Type B pancreatic cell (in vitro differentiated cells): Measurements from ENCODE around the gene SYT17. TPM values are rescaled to one million over a fixed set of nuclear protein-coding genes. Genes with fewer than 3 reads are reported as not detected.

Experiments
- DNase-seq: peaks from one replicate; pipeline ENCODE4 v3.0.0; 2021; ENCODE audit warnings: mixed read lengths; ENCODE audit not compliant: unreplicated experiment; ENCODE audit errors: extremely low spot score
- H3K27ac Mint-ChIP-seq: 2 replicates; pipeline ENCODE4 v1.8.0; 2021; ENCODE audit warnings: mild to moderate bottlenecking, mixed read lengths
- H3K27me3 Mint-ChIP-seq: 2 replicates; pipeline ENCODE4 v1.8.0; 2021; ENCODE audit warnings: mixed read lengths
- H3K36me3 Mint-ChIP-seq: 2 replicates; pipeline ENCODE4 v1.8.0; 2021; ENCODE audit warnings: mixed read lengths
- H3K4me1 Mint-ChIP-seq: one replicate; pipeline ENCODE4 v1.8.0; 2021; ENCODE audit warnings: mixed read lengths; ENCODE audit not compliant: unreplicated experiment
- H3K4me3 Mint-ChIP-seq: 2 replicates; pipeline ENCODE4 v1.8.0; 2021; ENCODE audit warnings: mild to moderate bottlenecking, mixed read lengths
- H3K9me3 Mint-ChIP-seq: 2 replicates; pipeline ENCODE4 v1.8.0; 2021; ENCODE audit warnings: mixed read lengths
- CTCF ChIP-seq: fragments of 200-600 bp; sonication (generic); conservative IDR thresholded peaks from 2 replicates; pipeline ENCODE4 v1.5.0; 2021; ENCODE audit warnings: antibody characterized with exemption, mild to moderate bottlenecking
- total RNA-seq: library from RNA; stranded (reverse); gene quantifications from 2 replicates; pipeline ENCODE4 v1.2.1, GENCODE V29; 2021; ENCODE audit warnings: low replicate concordance

Gene SYT17
- total RNA-seq, 1 donor from 2014 or later = 10.7 TPM

- peaks cover 11% of the 10 kb centered on the region for H3K27me3 Mint-ChIP-seq
- no peak overlapping the region for H3K27ac Mint-ChIP-seq
- no peak overlapping the region for H3K4me3 Mint-ChIP-seq
- no peaks in the 10 kb centered on the region for H3K4me1 Mint-ChIP-seq
- DNase-seq = no peak
- no peaks in the 10 kb centered on the region for H3K36me3 Mint-ChIP-seq
- TF ChIP-seq CTCF = no peak
- H3K9me3 Mint-ChIP-seq = no peaks in the 10 kb centered on the region
Measured at GRCh38 chr16:19301931-19302330, 133.9 kb downstream of the SYT17 start.

GRCh38 chr16:19304750-19305149 is 136.7 kb downstream of the SYT17 start:
- Mint-ChIP-seq H3K27ac (no peak overlapping the region), H3K27me3 (peaks cover 7% of the 10 kb centered on the region)

GRCh38 chr16:19305443-19305842 is 137.4 kb downstream of the SYT17 start:
- Mint-ChIP-seq H3K27me3 (peaks cover 7% of the 10 kb centered on the region), H3K4me1 (no peaks in the 10 kb centered on the region)

More at GRCh38 chr16:19304750-19305149, 136.7 kb downstream of the SYT17 start:
- Mint-ChIP-seq H3K9me3 (no peaks in the 10 kb centered on the region), H3K4me3 (no peak overlapping the region), H3K36me3 (no peaks in the 10 kb centered on the region), H3K4me1 (no peaks in the 10 kb centered on the region)
- DNase-seq = no peak
- no peak for TF ChIP-seq CTCF

GRCh38 chr16:19307587-19308241 is 139.7 kb downstream of the SYT17 start:
- Mint-ChIP-seq H3K4me3 (no peak overlapping the region), H3K27me3 (peaks cover 8% of the 10 kb centered on the region), H3K36me3 (no peaks in the 10 kb centered on the region), H3K4me1 (no peaks in the 10 kb centered on the region), H3K9me3 (no peaks in the 10 kb centered on the region), H3K27ac (no peak overlapping the region)
- TF ChIP-seq CTCF = no peak
- no peak for DNase-seq

More at GRCh38 chr16:19305443-19305842, 137.4 kb downstream of the SYT17 start:
- no peaks in the 10 kb centered on the region for H3K9me3 Mint-ChIP-seq
- no peak overlapping the region for H3K4me3 Mint-ChIP-seq
- no peak for DNase-seq
- H3K36me3 Mint-ChIP-seq = no peaks in the 10 kb centered on the region
- no peak overlapping the region for H3K27ac Mint-ChIP-seq
- no peak for TF ChIP-seq CTCF

- no peak for DNase-seq
- Mint-ChIP-seq H3K4me3 (no peak overlapping the region), H3K36me3 (no peaks in the 10 kb centered on the region), H3K9me3 (no peaks in the 10 kb centered on the region), H3K27ac (no peak overlapping the region), H3K27me3 (peaks cover 10% of the 10 kb centered on the region), H3K4me1 (no peaks in the 10 kb centered on the region)
- no peak for TF ChIP-seq CTCF
Measured at GRCh38 chr16:19308392-19308791, 140.4 kb downstream of the SYT17 start.

- Mint-ChIP-seq H3K4me1 (no peaks in the 10 kb centered on the region), H3K27ac (no peak overlapping the region), H3K36me3 (no peaks in the 10 kb centered on the region)
Measured at GRCh38 chr16:19309178-19309577, 141.1 kb downstream of the SYT17 start.

More at GRCh38 chr16:19309178-19309577, 141.1 kb downstream of the SYT17 start:
- DNase-seq = no peak
- Mint-ChIP-seq H3K4me3 (no peak overlapping the region), H3K9me3 (no peaks in the 10 kb centered on the region), H3K27me3 (peaks cover 10% of the 10 kb centered on the region)
- TF ChIP-seq CTCF = no peak
